Hippocampal formation (tissue), 2 donors: ENCODE results near the gene ELK4.

Experiments
- DNase-seq, 2 donors: peaks; one replicate each; lab custom pipeline; 2025; lab: John Stamatoyannopoulos, UW

The ELK4 gene

GRCh38 chr1:205595435-205595834, 36.4 kb downstream of the ELK4 start:
- DNase-seq: no peak

DNA sequence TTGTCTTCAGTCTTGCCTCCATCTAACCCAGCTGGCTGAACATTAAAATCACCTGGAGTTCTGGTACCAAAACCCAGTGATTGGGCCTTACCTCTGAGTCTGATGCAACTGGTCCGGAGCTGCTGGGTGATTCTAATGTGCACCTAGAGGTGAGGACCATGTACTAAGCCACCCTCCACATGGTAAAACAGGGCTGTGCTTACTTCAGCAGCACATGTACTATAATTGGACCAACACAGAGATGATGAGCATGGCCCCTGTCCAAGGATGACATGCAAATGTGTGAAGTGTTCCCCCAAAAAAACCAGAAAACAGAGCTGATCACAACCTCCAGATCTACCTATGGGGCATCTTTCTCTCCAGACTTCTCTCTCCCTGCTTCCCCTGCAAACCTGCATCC, 37.0 kb downstream of the ELK4 start:
- no peak for DNase-seq

GRCh38 chr1:205593967-205594366, 37.8 kb downstream of the ELK4 start:
- DNase-seq: no peak

DNA sequence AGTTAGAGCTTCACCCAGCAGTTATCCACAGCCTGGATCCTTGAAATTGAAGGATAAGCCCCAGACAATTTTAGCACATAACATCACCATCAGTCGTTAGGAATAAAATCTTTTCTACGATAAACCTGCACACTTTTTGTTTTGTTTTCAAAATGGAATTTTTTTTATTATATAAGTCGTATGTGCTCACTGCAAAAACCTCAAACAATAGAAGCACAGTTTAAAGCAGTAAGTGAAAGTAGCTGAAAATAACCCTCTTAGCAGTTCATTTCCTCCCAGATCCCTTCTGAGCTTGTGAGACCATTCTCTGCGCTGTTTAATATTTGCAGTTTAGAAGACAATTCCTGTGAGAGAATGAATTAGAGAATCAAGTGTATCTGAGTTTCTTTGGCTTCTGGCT, 38.3 kb downstream of the ELK4 start:
- DNase-seq: no peak

- DNase-seq: no peak
Measured at GRCh38 chr1:205592443-205593003, 39.3 kb downstream of the ELK4 start.

- DNase-seq: peak; percentile 65 to 79
Measured at GRCh38 chr1:205591522-205592351, 40.1 kb downstream of the ELK4 start.

GRCh38 chr1:205590777-205591513, 40.9 kb downstream of the ELK4 start:
- DNase-seq: no peak

DNA sequence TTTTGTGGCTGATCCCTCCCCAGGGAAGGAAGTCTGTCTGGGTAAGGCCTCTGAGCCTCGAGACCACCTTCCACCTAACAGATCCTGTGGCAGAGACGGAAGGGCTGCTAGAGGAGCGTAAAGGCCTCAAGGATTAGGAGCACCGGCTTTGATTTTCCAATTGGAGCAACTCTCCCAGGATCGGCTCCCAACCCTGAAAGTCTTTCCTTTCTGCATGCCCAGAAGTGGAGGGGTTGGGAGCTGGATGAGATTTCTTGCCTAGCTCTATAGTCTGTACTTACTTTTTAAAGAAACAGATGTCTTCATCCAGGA, 41.4 kb downstream of the ELK4 start:
- DNase-seq: no peak

DNA sequence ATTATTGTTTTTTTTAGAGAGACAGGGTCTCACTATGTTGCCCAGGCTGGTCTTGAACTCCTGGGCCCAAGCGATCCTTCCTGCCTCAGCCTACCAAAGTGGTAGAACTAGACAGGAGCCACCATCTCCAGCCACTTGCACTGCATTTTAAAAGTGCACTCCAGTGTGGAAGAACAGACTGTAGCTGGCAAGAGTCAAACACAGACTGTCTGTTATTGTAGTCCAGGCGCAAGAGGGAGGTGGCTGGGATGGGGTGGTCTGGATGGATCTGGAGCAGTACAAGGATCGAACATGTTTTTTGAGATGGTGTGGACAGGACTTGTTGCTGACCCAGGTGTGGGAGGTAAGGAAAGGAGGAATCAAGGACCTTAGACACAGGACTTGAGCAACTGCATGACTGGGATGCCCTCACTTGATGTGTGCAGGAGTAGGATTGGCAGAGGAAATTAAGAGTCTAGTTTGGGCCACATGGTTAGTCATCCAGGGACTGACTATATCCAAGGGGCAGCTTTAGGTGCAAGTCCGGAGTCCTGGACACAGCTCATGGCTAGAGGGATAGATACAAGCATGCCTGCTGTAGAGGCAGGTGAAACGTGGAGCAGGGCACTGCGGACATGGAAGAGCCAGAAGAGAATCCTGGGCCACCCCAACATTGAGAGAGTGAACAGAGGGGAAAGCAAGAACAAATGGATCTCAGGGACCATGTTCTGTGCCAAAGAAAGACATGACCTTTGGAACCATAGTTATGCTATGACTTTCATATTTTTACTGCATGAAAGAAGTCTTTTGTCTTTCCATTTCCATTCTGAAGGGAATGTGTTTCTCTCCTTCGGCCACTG, 42.0 kb downstream of the ELK4 start:
- no peak for DNase-seq

DNA sequence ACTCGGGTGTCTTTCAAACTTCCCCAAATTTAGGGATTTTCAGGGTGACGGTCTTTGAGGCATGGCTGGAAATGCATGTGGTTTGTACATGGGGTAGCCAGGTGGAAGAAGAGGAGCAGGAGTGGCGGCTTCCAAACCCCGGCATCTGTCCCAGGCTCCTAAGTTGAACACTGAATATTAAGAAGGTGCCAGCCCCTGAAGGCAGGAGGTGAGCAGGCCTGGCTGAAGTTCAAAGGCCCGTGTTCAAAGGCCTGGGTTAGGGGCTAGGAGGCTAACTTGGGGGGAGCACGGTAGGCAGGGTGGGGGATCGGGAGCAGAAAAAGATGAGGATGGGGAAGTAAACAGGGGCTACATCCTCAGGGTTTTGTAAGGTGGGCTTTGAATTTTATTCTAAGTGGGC, 42.8 kb downstream of the ELK4 start:
- DNase-seq: no peak

- DNase-seq: no peak
Measured at GRCh38 chr1:205588636-205589035, 43.2 kb downstream of the ELK4 start.

DNA sequence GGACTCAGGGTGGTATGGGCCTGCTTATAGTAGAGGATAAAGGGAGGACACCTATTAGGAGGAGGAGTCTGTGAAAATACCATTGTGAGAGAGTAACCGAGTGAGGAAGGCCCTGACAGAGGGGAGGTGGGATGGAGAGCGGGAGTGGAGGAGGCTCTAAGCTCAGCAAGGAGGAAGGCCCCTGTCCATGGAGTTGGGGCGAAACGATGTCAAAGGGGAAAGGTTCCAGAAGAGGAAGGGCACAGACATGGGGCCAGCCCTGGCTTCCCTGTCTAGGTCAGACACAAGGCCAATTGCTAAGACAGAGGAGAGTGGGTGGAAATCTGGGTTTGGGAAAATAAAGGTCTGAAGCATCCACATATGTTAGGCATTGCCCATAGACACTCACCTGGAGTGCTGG, 44.2 kb downstream of the ELK4 start:
- DNase-seq: no peak

- no peak for DNase-seq
Measured at GRCh38 chr1:205585835-205586785, 45.7 kb downstream of the ELK4 start.

GRCh38 chr1:205585169-205585834, 46.5 kb downstream of the ELK4 start:
- no peak for DNase-seq

- no peak for DNase-seq
Measured at GRCh38 chr1:205584732-205585131, 47.1 kb downstream of the ELK4 start.

GRCh38 chr1:205583461-205584130, 48.2 kb downstream of the ELK4 start:
- DNase-seq: no peak

- no peak for DNase-seq
Measured at GRCh38 chr1:205582471-205583291, 49.1 kb downstream of the ELK4 start.

GRCh38 chr1:205582046-205582445, 49.8 kb downstream of the ELK4 start:
- DNase-seq: no peak

DNA sequence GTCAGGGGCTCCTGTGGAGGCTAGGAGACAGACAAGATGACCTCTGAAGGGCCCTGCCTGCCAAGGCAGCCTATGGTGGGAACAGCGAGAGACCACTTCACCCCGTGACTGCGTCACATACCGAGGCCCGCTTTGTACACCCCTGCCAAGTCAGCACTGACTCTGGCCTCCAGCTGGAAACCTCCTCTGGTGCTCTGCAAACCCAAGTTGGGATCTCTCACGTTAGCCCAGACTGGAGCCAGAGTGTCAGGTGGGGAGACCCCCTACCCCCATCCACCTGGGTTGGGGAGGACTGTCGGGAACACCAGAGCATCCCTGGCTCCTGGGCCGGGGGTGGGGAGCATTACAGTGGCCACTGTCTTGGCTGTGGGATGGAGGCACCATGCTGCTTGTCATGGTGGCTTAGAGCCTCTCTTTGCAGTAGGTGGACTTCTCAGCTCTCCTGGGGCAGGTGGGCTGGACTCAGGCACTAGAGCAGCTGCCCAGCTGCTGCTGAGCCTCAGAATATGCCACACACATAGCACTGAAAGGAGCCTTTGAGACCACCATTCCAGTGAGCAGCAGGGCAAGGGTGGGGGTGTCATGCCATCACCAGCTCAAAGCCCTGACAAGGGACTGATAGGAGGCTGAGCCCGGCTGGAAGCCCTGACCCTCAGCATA, 50.4 kb downstream of the ELK4 start:
- no peak for DNase-seq
